ENCODE measurements around the gene DUOXA1.

DNA sequence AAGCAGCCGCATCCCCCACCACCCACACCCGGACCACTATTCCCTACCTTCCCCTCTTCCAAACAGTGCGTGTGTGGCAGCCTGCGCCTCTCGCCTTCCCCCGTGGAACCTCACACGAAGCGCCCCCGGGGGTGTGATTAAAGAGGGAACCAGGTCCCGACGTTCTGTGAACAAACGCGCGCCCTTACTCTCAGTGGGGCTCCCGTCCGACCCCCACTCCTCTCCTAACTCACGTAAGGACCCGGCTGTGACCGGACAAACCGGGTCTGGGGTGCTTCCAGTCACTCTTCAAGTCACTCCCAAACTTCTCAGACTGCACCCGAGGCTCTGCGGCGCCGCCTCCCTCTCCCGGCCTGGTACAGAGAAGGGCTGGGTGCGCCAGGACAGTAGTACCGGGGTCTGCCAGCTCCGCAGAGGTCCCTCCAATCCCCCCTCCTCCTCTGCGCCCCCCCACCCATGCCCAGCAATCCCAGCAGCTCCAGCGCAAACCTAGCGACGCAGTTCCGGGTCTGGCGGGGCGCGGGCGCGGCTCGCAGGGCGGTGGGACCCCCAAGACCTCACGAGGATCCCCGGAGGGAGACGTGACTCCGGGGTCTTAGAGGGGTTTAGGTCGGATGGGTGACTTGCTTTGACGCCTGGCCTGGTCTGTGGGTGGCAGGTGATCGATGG lies 574 bp downstream of the DUOXA1 start:
- no peak for TF ChIP-seq ZNF274 (IDR thresholded peaks at IDR 0.05; ENCODE audit: low read depth, low read length)
- TF ChIP-seq SUZ12 (IDR thresholded peaks at IDR 0.05; ENCODE audit: extremely low read depth, insufficient read depth, insufficient read length), result no peak
